ENCODE data around the gene CACNA1S. TPM values are rescaled to one million over a fixed set of nuclear protein-coding genes. Genes with fewer than 3 reads are reported as not detected.

The CACNA1S gene
- total and polyA plus RNA-seq, 8 donors = under 0.01 to 0.18 TPM; not detected in 6

DNA sequence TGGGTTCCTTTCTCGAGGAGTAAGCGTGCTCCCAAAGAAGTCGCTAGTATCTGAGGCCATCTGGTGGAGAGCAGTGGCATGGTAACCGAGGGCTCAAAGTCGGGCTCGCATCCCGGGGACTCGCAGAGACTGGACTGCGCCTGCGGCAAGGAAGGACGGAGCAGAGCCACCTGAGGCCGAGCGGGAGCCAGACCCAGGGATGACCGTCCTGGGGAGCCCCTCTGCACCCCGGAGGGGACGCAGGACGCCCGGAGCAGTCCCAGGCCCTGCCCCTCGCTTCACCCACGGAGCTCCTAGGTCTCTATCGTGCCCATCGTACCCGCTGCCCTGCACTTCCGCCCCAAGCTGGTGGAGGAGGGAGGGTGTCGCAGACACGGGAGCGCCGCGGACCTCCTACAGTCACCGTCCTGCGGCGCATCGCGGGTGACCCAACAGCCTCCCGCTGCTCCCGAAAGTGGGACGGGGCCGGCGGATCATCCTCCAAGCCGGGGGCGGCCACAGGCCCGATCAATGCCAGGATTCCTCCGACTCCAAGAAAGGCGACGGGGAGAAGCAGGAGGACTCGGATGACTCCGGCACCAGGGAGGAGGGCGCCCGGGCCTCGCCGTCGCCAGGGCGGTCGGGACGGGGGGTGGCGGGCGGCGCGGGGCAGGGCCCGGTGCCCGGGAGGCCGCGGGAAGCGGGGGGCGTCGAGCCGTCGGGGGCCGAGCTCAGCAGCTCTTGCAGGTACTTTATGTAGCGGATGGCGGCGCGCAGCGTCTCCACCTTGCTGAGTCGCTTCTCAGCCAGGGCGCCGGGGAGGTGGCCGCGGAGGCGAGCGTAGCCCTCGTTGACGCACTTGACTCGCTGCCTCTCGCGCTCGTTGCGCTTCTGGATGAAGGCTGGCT is 2.3 kb upstream of the CACNA1S start:
- peak; percentile 88 to 96 for DNase-seq
- peaks cover 0 to 37% (median 13%) of the 10 kb centered on the region in 3 donors for H3K27me3 ChIP-seq
- intact Hi-C loops (cut with DNase I; ENCODE audit: low total_unique reads) = loop anchor here (5.0 kb wide), 1 partner anchor 142 kb away; no protein-coding TSS in a partner anchor
- 0 to 3% (median 2%) methylated on average over 11 to 88 of the region's 88 CpGs for WGBS, 5 donors
- no peaks in the 10 kb centered on the region for H3K36me3 ChIP-seq
- TF ChIP-seq POLR2AphosphoS5 (IDR thresholded peaks at IDR 0.05) (peak in 2 of 3 donors; percentile 76 to 82), CTCF (IDR thresholded peaks at IDR 0.05) (peak in 5 of 7 experiments; percentile 74 to 90 (median 82)), POLR2A (IDR thresholded peaks at IDR 0.05) (no peak), EP300 (IDR thresholded peaks at IDR 0.05) (no peak)
- H3K4me3 ChIP-seq = peak overlapping the region; percentile 51 to 75 (median 66)
- H3K4me1 ChIP-seq = peaks cover 11 to 23% (median 16%) of the 10 kb centered on the region in 4 donors
- H3K27ac ChIP-seq = peak overlapping the region in 3 of 5 donors; percentile 55 to 76 (median 56)
- no peaks in the 10 kb centered on the region for H3K9me3 ChIP-seq

DNA sequence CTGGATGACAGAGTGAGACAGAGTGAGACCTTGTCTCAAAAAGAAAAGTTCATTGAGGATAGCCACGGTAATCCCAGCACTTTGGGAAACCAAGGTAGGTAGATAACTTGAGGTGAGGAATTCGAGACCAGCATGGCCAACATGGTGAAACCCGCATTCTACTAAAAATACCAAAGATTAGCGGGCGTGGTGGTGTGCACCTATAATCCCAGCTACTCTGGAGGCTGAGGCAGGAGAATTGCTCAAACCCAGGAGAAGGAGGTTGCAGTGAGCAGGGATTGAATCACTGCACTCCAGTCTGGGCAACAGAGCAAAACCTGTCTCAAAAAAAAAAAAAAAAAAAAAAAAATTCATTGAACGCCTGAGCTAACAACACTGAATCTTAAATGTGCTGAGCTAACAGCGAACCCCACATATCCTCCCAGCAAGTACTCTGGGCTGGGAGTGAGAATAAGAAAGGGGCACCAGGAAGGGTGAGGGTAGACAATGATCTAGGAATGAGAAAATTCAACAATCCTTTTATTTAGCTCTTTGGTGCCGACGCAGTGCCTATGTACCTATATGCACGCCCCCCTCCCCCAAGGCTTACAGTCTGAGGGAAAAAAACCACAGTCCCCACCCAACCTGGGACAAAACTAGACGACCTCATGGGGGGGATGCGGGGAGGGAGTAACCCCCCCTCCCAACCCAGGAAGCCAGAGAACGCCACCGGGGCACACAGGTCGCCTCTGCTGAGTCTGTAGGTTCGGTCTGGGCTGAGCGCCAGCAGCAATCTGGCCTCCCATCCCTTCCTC is 1.4 kb upstream of the CACNA1S start:
- whole genome bisulfite sequencing, 5 donors = 31 to 42% (median 37%) methylated on average over 15 to 17 of the region's 17 CpGs
- Histone ChIP-seq H3K27me3 (peaks cover 0 to 31% (median 13%) of the 10 kb centered on the region in 3 donors), H3K4me1 (peaks cover 11 to 20% (median 15%) of the 10 kb centered on the region in 4 donors), H3K9me3 (no peaks in the 10 kb centered on the region), H3K4me3 (peak overlapping the region; percentile 51 to 75 (median 66)), H3K27ac (peak overlapping the region in 2 of 5 donors; percentile 56 to 76), H3K36me3 (no peaks in the 10 kb centered on the region)
- intact Hi-C loops (cut with DNase I; ENCODE audit: low total_unique reads) = loop anchor here (5.0 kb wide), 1 partner anchor 141 kb away; no protein-coding TSS in a partner anchor
- TF ChIP-seq CTCF (IDR thresholded peaks at IDR 0.05) (no peak), POLR2AphosphoS5 (IDR thresholded peaks at IDR 0.05) (no peak), EP300 (IDR thresholded peaks at IDR 0.05) (no peak), POLR2A (IDR thresholded peaks at IDR 0.05) (no peak)
- no peak for DNase-seq

GRCh38 chr1:201112926-201113325 is 700 bp upstream of the CACNA1S start:
- Histone ChIP-seq H3K4me1 (peaks cover 11 to 20% (median 15%) of the 10 kb centered on the region in 4 donors), H3K9me3 (no peaks in the 10 kb centered on the region), H3K27ac (no peak overlapping the region), H3K27me3 (peaks cover 0 to 31% (median 13%) of the 10 kb centered on the region in 3 donors), H3K4me3 (no peak overlapping the region), H3K36me3 (no peaks in the 10 kb centered on the region)
- intact Hi-C loops (cut with DNase I; ENCODE audit: low total_unique reads) = loop anchor here (5.0 kb wide), 1 partner anchor 141 kb away; no protein-coding TSS in a partner anchor
- 78 to 92% (median 90%) methylated on average over 3 of the region's 3 CpGs for WGBS, 5 donors
- no peak for TF ChIP-seq POLR2A (IDR thresholded peaks at IDR 0.05)
- TF ChIP-seq POLR2AphosphoS5 (IDR thresholded peaks at IDR 0.05) = no peak
- no peak for TF ChIP-seq CTCF (IDR thresholded peaks at IDR 0.05)
- no peak for DNase-seq

- no peak overlapping the region for H3K27ac ChIP-seq
- intact Hi-C loops (cut with DNase I; ENCODE audit: low total_unique reads) = loop anchor here (5.0 kb wide), 1 partner anchor 139 kb away; no protein-coding TSS in a partner anchor
- no peak for TF ChIP-seq EP300 (IDR thresholded peaks at IDR 0.05)
- no peak for TF ChIP-seq CTCF (IDR thresholded peaks at IDR 0.05)
- no peak for TF ChIP-seq POLR2A (IDR thresholded peaks at IDR 0.05)
- no peak for TF ChIP-seq POLR2AphosphoS5 (IDR thresholded peaks at IDR 0.05)
- H3K4me1 ChIP-seq = peaks cover 11 to 20% (median 15%) of the 10 kb centered on the region in 4 donors
- no peak overlapping the region for H3K4me3 ChIP-seq
- peaks cover 0 to 31% (median 13%) of the 10 kb centered on the region in 3 donors for H3K27me3 ChIP-seq
- no peak for DNase-seq
- no peaks in the 10 kb centered on the region for H3K36me3 ChIP-seq
- no peaks in the 10 kb centered on the region for H3K9me3 ChIP-seq
- 69 to 100% (median 83%) methylated on average over 2 to 3 of the region's 3 CpGs for WGBS, 5 donors
Observed at GRCh38 chr1:201111672-201112071, 554 bp downstream of the CACNA1S start.
